Tracheal epithelial cell (primary cell): ENCODE results near the gene KPTN. TPM values are rescaled to one million over a fixed set of nuclear protein-coding genes. Genes with fewer than 3 reads are reported as not detected.

ENCODE experiments used
- total RNA-seq: library from RNA; depleted of rRNA; stranded (reverse); fragments of >200 nt; gene quantifications from 2 replicates; pipeline ENCODE4 v1.2.1, GENCODE V29; 2014

Gene KPTN
- 3.4 and 5.5 TPM in 2 replicates for total RNA-seq

GRCh38 chr19:47483800-47484690 lies at the start of gene KPTN:
TSS of gene KPTN (minus strand) at chr19:47484219. CDS start at chr19:47484160, 59 bp downstream.

GRCh38 chr19:47514869-47515588 lies 31.0 kb upstream of the KPTN start, which contains the start of gene NAPA:
TSS of gene NAPA (minus strand) at chr19:47515063. CDS start at chr19:47514940, 123 bp downstream.

GRCh38 chr19:47471733-47472457 lies 12.1 kb downstream of the KPTN start, which contains the start of gene SLC8A2:
TSS of gene SLC8A2 (minus strand) at chr19:47471893. CDS start at chr19:47466403, 5,490 bp downstream.

Other genes with a start within 250 kb of the KPTN start
- gene CCDC9, start 227.7 kb downstream of the KPTN start, total RNA-seq = 3.2 and 3.4 TPM in 2 replicates
- gene INAFM1, start 209.3 kb downstream of the KPTN start, total RNA-seq = 0.43 and 0.48 TPM in 2 replicates
- gene C5AR1, start 174.4 kb downstream of the KPTN start, total RNA-seq = 0.21 and 0.24 TPM in 2 replicates
- gene C5AR2, start 152.0 kb downstream of the KPTN start, total RNA-seq = 0.24 TPM in 1 of 2 replicates, not detected in the other
- 14.1 and 17.6 TPM in 2 replicates for gene DHX34, start 134.9 kb downstream of the KPTN start, total RNA-seq
- gene MEIS3, start 64.7 kb downstream of the KPTN start, total RNA-seq = 6.2 and 25.8 TPM in 2 replicates
- under 0.01 TPM in 1 of 2 replicates, not detected in the other for gene SLC8A2, start 12.3 kb downstream of the KPTN start, total RNA-seq
- gene NAPA, start 30.8 kb upstream of the KPTN start, total RNA-seq = 36.2 and 57.1 TPM in 2 replicates
- gene ZNF541, start 88.9 kb upstream of the KPTN start, total RNA-seq = not detected in 2 replicates
- gene BICRA, start 124.9 kb upstream of the KPTN start, total RNA-seq = 2.2 and 3.0 TPM in 2 replicates
- gene EHD2, start 229.2 kb upstream of the KPTN start, total RNA-seq = 83.3 and 88.2 TPM in 2 replicates